PFSK-1 (cell line): Measurements from ENCODE around the gene MED27.

ENCODE experiments used
- FOXP2 ChIP-seq: optimal IDR thresholded peaks from 2 replicates; pipeline ENCODE3; 2011; ENCODE audit warnings: borderline replicate concordance, control low read depth, inconsistent platforms; ENCODE audit not compliant: insufficient read depth; ENCODE audit errors: extremely low read length, extremely low read depth
- POLR2AphosphoS5 ChIP-seq: IDR thresholded peaks from 2 replicates; pipeline ENCODE4 v1.6.1; 2012; ENCODE audit warnings: low read depth, mild to moderate bottlenecking, control low read depth, low read length, moderate library complexity
- SIN3A ChIP-seq: IDR thresholded peaks from 2 replicates; pipeline ENCODE4 v1.6.1; 2012; ENCODE audit warnings: mild to moderate bottlenecking, low read length, moderate library complexity, borderline replicate concordance; ENCODE audit not compliant: insufficient read depth
- TAF1 ChIP-seq: IDR thresholded peaks from 2 replicates; pipeline ENCODE4 v1.6.1; 2012; ENCODE audit warnings: low read length, control low read depth, borderline replicate concordance; ENCODE audit not compliant: insufficient read depth
- TF ChIP-seq, protein P1 (sequence below), 2 experiments: IDR thresholded peaks; 2 replicates each; pipeline versions ENCODE4 v1.6.1 to v1.8.0; 2011 to 2012; ENCODE audit warnings: low read depth in 2 of 2, low read length in 2 of 2, control low read depth in 1 of 2, inconsistent platforms in 1 of 2, mild to moderate bottlenecking in 1 of 2, moderate library complexity in 1 of 2; ENCODE audit not compliant: insufficient read depth in 1 of 2

MED27 gene

DNA sequence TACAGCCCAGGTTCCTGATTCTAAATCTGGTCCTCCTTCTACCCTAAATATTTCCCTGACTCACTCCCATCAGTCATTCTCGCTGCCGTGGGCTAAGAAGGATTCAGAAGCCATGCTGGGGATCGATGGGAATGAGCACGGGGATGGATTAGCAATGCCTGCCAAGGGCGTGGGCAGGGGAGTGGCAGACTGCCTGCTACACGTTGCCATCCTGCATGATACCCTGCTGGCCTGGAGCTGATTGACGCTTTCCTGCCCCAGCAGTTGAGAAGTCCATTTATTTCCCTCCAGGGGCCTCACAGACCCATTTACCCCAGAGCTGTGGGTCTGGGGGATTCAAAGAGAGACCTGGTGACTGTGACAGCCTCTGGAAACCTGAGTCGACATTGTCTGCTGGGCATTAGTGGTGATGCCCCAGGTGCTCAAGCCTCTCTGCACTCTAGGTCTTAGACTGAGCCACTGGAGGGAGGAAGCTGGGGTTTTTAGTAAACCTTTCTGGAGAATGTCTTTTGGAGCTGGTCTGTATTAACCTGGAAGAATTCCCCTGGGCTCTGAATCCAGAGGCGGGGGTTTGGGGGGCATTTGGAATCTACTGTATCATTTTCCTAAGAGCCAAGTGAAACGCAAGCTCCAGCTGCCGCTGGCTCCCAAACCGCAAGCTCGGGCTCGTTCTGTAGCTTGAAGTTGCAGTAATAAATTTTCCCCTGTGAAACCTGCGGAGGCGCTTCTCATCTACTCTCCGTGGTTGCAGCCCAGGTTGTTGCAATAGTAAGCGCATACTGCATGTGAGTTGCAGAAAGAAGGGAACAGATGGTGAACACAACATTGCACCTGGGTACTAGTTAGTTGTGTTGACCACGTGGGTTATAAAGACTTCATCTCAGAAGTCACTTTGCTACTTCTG, 263.4 kb downstream of the MED27 start:
- TF ChIP-seq POLR2AphosphoS5 = no peak
- TF ChIP-seq TAF1 = no peak
- TF ChIP-seq, protein P1, sequence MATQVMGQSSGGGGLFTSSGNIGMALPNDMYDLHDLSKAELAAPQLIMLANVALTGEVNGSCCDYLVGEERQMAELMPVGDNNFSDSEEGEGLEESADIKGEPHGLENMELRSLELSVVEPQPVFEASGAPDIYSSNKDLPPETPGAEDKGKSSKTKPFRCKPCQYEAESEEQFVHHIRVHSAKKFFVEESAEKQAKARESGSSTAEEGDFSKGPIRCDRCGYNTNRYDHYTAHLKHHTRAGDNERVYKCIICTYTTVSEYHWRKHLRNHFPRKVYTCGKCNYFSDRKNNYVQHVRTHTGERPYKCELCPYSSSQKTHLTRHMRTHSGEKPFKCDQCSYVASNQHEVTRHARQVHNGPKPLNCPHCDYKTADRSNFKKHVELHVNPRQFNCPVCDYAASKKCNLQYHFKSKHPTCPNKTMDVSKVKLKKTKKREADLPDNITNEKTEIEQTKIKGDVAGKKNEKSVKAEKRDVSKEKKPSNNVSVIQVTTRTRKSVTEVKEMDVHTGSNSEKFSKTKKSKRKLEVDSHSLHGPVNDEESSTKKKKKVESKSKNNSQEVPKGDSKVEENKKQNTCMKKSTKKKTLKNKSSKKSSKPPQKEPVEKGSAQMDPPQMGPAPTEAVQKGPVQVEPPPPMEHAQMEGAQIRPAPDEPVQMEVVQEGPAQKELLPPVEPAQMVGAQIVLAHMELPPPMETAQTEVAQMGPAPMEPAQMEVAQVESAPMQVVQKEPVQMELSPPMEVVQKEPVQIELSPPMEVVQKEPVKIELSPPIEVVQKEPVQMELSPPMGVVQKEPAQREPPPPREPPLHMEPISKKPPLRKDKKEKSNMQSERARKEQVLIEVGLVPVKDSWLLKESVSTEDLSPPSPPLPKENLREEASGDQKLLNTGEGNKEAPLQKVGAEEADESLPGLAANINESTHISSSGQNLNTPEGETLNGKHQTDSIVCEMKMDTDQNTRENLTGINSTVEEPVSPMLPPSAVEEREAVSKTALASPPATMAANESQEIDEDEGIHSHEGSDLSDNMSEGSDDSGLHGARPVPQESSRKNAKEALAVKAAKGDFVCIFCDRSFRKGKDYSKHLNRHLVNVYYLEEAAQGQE (IDR thresholded peaks at IDR 0.05; ENCODE audit: insufficient read depth in 1 of 2, low read depth in 2 of 2, low read length in 2 of 2) = no peak
- no peak for TF ChIP-seq FOXP2
- TF ChIP-seq SIN3A = no peak

DNA sequence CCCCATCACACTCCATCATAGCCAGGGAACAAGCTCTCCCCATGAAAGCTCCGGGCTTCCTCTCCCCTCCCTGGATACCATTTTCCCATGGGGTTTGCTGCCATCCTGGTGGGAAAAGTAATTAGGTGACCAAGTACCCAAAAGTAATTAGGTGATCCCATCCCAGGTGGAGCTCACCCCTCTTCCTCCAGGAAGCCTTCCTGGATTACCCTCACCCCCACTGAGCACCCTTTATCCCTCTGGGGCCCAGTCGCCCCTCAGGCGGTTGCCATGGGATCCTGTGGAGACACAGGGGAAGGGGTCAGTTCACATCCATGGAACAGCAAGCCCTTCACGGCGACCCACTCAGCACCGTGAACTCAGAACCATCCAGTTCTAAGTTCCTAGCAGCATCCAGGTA, 265.0 kb downstream of the MED27 start:
- TF ChIP-seq, protein P1 (IDR thresholded peaks at IDR 0.05; ENCODE audit: insufficient read depth in 1 of 2, low read depth in 2 of 2, low read length in 2 of 2) = no peak
- no peak for TF ChIP-seq SIN3A
- TF ChIP-seq TAF1 = no peak
- no peak for TF ChIP-seq POLR2AphosphoS5
- TF ChIP-seq FOXP2 = no peak

DNA sequence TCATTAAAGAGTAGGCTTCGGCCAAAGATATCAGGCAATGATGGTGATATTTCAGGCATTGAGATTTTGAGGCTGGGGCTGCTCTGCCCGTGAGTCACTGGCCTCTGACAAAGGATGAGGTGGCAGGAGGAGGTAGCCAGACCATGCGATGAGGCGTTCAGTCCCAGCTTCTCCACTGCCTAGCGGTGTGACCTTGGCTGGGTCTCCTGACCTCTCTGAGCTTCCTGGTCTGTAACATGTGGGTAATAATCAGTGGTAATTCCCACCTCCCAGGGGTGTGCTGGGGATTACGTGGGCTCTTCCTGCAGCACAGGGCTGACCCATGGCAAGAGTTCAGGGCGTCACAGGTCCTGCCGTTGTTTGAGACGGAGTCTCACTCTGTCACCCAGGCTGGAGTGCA, 266.6 kb downstream of the MED27 start:
- no peak for TF ChIP-seq SIN3A
- TF ChIP-seq POLR2AphosphoS5 = no peak
- TF ChIP-seq, protein P1 (IDR thresholded peaks at IDR 0.05; ENCODE audit: insufficient read depth in 1 of 2, low read depth in 2 of 2, low read length in 2 of 2) = no peak
- TF ChIP-seq TAF1 = no peak
- TF ChIP-seq FOXP2 = no peak

DNA sequence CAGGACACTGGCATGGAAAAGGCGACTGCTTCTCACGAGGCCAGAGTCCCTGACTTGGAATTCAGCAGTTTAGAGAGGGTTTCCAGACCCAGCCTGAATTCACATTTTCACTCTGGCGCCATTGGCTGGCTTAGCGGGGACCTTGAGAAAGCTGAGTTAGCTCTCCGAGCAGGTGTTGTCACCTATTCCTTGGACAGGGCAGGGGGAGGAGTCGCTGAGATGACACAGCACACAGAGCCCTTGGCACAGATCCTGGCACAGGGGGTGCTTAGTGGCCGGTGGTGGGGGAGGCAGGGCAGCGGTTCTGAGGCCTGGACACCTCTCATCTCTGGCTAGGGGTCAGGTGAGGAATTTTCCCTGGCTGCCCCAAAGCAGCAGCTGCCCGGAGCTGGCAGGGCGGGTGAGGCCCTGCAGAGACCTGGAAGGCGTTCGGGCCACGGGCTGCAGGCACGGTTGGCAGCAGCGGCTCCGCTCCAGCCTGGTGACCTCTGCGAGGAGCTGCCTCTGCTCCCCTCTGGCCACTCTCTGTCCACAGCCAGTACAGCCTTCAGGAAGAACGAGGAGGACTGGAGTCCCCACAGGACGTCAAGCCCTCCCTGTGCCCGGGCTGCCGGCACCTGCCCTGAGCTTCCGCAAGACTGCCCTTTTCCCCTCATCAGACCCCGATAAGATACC, 267.4 kb downstream of the MED27 start:
- TF ChIP-seq SIN3A (no peak), POLR2AphosphoS5 (no peak), FOXP2 (no peak), TAF1 (no peak)
- TF ChIP-seq, protein P1 (IDR thresholded peaks at IDR 0.05; ENCODE audit: insufficient read depth in 1 of 2, low read depth in 2 of 2, low read length in 2 of 2) = no peak
